ENCODE measurements around the gene CYTIP. TPM values are rescaled to one million over a fixed set of nuclear protein-coding genes. Genes with fewer than 3 reads are reported as not detected.

CYTIP gene
- total RNA-seq, 3 donors from 2014 or later (not counting 1 experiment from before 2014, with no cell fraction given) = 276 to 363 (median 357) TPM

- H3K36me3 Mint-ChIP-seq = peaks cover 2% of the 10 kb centered on the region
- H3K27ac Mint-ChIP-seq = peak overlapping the region in 1 of 2 donors; percentile 65
- no peak for ATAC-seq
- TF ChIP-seq CTCF (IDR thresholded peaks at IDR 0.05) = no peak
- intact Hi-C loops (cut with micrococcal nuclease) = no loop called here
- H3K4me3 ChIP-seq (ENCODE audit: low read length) = no peak overlapping the region
- peaks cover 2 to 4% of the 10 kb centered on the region in 2 donors for H3K9me3 Mint-ChIP-seq
- H3K27me3 Mint-ChIP-seq (ENCODE audit: low read depth in 2 of 2) = no peaks in the 10 kb centered on the region
- no peak overlapping the region for H3K27ac ChIP-seq (ENCODE audit: low read length)
- H3K9me3 ChIP-seq (ENCODE audit: control insufficient read depth, insufficient read depth, low read length) = no peaks in the 10 kb centered on the region
- H3K4me1 ChIP-seq (ENCODE audit: control insufficient read depth, insufficient read depth, low read length) = no peaks in the 10 kb centered on the region
- no peaks in the 10 kb centered on the region for H3K27me3 ChIP-seq (ENCODE audit: control insufficient read depth, insufficient read depth, low read length)
- H3K36me3 ChIP-seq (ENCODE audit: control insufficient read depth, insufficient read depth, low read length) = no peaks in the 10 kb centered on the region
- no peak overlapping the region for H3K4me3 Mint-ChIP-seq
- peaks cover 35 to 41% of the 10 kb centered on the region in 2 donors for H3K4me1 Mint-ChIP-seq
- no CpG with 5 or more reads among the region's 1 CpG for WGBS (ENCODE audit: insufficient coverage)
- no peak for DNase-seq
Observed at GRCh38 chr2:157386747-157387146, 57.1 kb downstream of the CYTIP start.

GRCh38 chr2:157386247-157386646 lies 57.6 kb downstream of the CYTIP start:
- no peak for TF ChIP-seq CTCF (IDR thresholded peaks at IDR 0.05)
- H3K27me3 ChIP-seq (ENCODE audit: control insufficient read depth, insufficient read depth, low read length) = no peaks in the 10 kb centered on the region
- H3K9me3 Mint-ChIP-seq = peaks cover 2 to 4% of the 10 kb centered on the region in 2 donors
- H3K27ac Mint-ChIP-seq = peak overlapping the region in 1 of 2 donors; percentile 65
- H3K4me3 Mint-ChIP-seq = no peak overlapping the region
- H3K4me1 ChIP-seq (ENCODE audit: control insufficient read depth, insufficient read depth, low read length) = no peaks in the 10 kb centered on the region
- H3K27me3 Mint-ChIP-seq (ENCODE audit: low read depth in 2 of 2) = no peaks in the 10 kb centered on the region
- H3K9me3 ChIP-seq (ENCODE audit: control insufficient read depth, insufficient read depth, low read length) = no peaks in the 10 kb centered on the region
- H3K36me3 ChIP-seq (ENCODE audit: control insufficient read depth, insufficient read depth, low read length) = no peaks in the 10 kb centered on the region
- no peak overlapping the region for H3K4me3 ChIP-seq (ENCODE audit: low read length)
- H3K27ac ChIP-seq (ENCODE audit: low read length) = no peak overlapping the region
- WGBS (ENCODE audit: insufficient coverage) = 83% methylated on average over 1 of the region's 1 CpG
- peaks cover 38 to 40% of the 10 kb centered on the region in 2 donors for H3K4me1 Mint-ChIP-seq
- H3K36me3 Mint-ChIP-seq = no peaks in the 10 kb centered on the region
- intact Hi-C loops (cut with micrococcal nuclease) = no loop called here
- ATAC-seq (no peak), DNase-seq (no peak)

- H3K9me3 Mint-ChIP-seq = peaks cover 6 to 8% of the 10 kb centered on the region in 2 donors
- Histone ChIP-seq H3K4me3 (ENCODE audit: low read length) (no peak overlapping the region), H3K9me3 (ENCODE audit: control insufficient read depth, insufficient read depth, low read length) (peaks cover 13% of the 10 kb centered on the region), H3K4me1 (ENCODE audit: control insufficient read depth, insufficient read depth, low read length) (no peaks in the 10 kb centered on the region), H3K27me3 (ENCODE audit: control insufficient read depth, insufficient read depth, low read length) (no peaks in the 10 kb centered on the region), H3K36me3 (ENCODE audit: control insufficient read depth, insufficient read depth, low read length) (no peaks in the 10 kb centered on the region), H3K27ac (ENCODE audit: low read length) (no peak overlapping the region)
- H3K27me3 Mint-ChIP-seq (ENCODE audit: low read depth in 2 of 2) = peaks cover 0 to 6% of the 10 kb centered on the region in 2 donors
- no peak for DNase-seq
- H3K4me1 Mint-ChIP-seq = peaks cover 18 to 25% of the 10 kb centered on the region in 2 donors
- ATAC-seq = no peak
- H3K36me3 Mint-ChIP-seq = peaks cover 33% of the 10 kb centered on the region
- intact Hi-C loops (cut with micrococcal nuclease) = no loop called here
- no peak for TF ChIP-seq CTCF (IDR thresholded peaks at IDR 0.05)
- H3K27ac Mint-ChIP-seq = no peak overlapping the region
- WGBS (ENCODE audit: insufficient coverage) = 75% methylated on average over 1 of the region's 2 CpGs
- H3K4me3 Mint-ChIP-seq = no peak overlapping the region
Observed at GRCh38 chr2:157377861-157378260, 66.0 kb downstream of the CYTIP start.

GRCh38 chr2:157376041-157376440 lies 67.8 kb downstream of the CYTIP start:
- peaks cover 31% of the 10 kb centered on the region for H3K36me3 Mint-ChIP-seq
- TF ChIP-seq CTCF (IDR thresholded peaks at IDR 0.05) = no peak
- no peak for ATAC-seq
- H3K4me3 Mint-ChIP-seq = no peak overlapping the region
- H3K27me3 Mint-ChIP-seq (ENCODE audit: low read depth in 2 of 2) = peaks cover 0 to 6% of the 10 kb centered on the region in 2 donors
- no peak for DNase-seq
- Histone ChIP-seq H3K4me1 (ENCODE audit: control insufficient read depth, insufficient read depth, low read length) (no peaks in the 10 kb centered on the region), H3K4me3 (ENCODE audit: low read length) (no peak overlapping the region), H3K27ac (ENCODE audit: low read length) (no peak overlapping the region), H3K36me3 (ENCODE audit: control insufficient read depth, insufficient read depth, low read length) (no peaks in the 10 kb centered on the region), H3K9me3 (ENCODE audit: control insufficient read depth, insufficient read depth, low read length) (peaks cover 13% of the 10 kb centered on the region), H3K27me3 (ENCODE audit: control insufficient read depth, insufficient read depth, low read length) (no peaks in the 10 kb centered on the region)
- intact Hi-C loops (cut with micrococcal nuclease) = no loop called here
- no peak overlapping the region for H3K27ac Mint-ChIP-seq
- H3K4me1 Mint-ChIP-seq = peaks cover 10 to 20% of the 10 kb centered on the region in 2 donors
- H3K9me3 Mint-ChIP-seq = peaks cover 6 to 8% of the 10 kb centered on the region in 2 donors
- 90% methylated on average over 3 of the region's 3 CpGs for WGBS (ENCODE audit: insufficient coverage)

All from natural killer cell (primary cell).